Measurements from ENCODE around the gene IFI27.

DNA sequence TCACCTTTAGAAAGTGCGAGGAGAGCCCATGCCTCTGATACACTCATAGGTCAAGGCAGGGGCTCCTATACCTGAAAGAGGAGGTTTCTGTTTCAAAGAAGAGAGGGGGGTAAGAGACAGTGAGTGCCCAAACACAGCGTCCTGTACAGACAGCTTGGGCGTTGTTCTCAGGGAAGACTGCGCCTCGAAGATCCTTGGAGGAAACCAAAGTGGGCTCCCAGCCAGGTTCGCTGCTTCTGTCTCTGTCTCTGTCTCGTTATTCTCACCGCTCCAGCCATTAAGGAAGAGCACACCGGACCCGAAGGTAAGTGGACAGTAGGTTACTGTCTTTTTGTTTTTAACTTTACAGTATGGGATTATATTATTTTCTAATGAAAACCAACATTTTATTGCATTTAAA is 5.8 kb upstream of the IFI27 start:
- TF ChIP-seq ZNF583 (CRISPR knock-in tag; IDR thresholded peaks at IDR 0.05) = no peak
- no peak for TF ChIP-seq CREB1 (IDR thresholded peaks at IDR 0.05)
- TF ChIP-seq CREB1 (CRISPR knock-in tag; IDR thresholded peaks at IDR 0.05) = no peak
- TF ChIP-seq ARID1B (IDR thresholded peaks at IDR 0.05) = no peak
- TF ChIP-seq, protein P1, sequence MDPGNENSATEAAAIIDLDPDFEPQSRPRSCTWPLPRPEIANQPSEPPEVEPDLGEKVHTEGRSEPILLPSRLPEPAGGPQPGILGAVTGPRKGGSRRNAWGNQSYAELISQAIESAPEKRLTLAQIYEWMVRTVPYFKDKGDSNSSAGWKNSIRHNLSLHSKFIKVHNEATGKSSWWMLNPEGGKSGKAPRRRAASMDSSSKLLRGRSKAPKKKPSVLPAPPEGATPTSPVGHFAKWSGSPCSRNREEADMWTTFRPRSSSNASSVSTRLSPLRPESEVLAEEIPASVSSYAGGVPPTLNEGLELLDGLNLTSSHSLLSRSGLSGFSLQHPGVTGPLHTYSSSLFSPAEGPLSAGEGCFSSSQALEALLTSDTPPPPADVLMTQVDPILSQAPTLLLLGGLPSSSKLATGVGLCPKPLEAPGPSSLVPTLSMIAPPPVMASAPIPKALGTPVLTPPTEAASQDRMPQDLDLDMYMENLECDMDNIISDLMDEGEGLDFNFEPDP (CRISPR knock-in tag; IDR thresholded peaks at IDR 0.05) = no peak
- TF ChIP-seq, protein P2, sequence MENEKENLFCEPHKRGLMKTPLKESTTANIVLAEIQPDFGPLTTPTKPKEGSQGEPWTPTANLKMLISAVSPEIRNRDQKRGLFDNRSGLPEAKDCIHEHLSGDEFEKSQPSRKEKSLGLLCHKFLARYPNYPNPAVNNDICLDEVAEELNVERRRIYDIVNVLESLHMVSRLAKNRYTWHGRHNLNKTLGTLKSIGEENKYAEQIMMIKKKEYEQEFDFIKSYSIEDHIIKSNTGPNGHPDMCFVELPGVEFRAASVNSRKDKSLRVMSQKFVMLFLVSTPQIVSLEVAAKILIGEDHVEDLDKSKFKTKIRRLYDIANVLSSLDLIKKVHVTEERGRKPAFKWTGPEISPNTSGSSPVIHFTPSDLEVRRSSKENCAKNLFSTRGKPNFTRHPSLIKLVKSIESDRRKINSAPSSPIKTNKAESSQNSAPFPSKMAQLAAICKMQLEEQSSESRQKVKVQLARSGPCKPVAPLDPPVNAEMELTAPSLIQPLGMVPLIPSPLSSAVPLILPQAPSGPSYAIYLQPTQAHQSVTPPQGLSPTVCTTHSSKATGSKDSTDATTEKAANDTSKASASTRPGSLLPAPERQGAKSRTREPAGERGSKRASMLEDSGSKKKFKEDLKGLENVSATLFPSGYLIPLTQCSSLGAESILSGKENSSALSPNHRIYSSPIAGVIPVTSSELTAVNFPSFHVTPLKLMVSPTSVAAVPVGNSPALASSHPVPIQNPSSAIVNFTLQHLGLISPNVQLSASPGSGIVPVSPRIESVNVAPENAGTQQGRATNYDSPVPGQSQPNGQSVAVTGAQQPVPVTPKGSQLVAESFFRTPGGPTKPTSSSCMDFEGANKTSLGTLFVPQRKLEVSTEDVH (IDR thresholded peaks at IDR 0.05; ENCODE audit: low read depth, partially characterized antibody) = no peak
- TF ChIP-seq, protein P3, sequence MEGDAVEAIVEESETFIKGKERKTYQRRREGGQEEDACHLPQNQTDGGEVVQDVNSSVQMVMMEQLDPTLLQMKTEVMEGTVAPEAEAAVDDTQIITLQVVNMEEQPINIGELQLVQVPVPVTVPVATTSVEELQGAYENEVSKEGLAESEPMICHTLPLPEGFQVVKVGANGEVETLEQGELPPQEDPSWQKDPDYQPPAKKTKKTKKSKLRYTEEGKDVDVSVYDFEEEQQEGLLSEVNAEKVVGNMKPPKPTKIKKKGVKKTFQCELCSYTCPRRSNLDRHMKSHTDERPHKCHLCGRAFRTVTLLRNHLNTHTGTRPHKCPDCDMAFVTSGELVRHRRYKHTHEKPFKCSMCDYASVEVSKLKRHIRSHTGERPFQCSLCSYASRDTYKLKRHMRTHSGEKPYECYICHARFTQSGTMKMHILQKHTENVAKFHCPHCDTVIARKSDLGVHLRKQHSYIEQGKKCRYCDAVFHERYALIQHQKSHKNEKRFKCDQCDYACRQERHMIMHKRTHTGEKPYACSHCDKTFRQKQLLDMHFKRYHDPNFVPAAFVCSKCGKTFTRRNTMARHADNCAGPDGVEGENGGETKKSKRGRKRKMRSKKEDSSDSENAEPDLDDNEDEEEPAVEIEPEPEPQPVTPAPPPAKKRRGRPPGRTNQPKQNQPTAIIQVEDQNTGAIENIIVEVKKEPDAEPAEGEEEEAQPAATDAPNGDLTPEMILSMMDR (IDR thresholded peaks at IDR 0.05 in 2 of 3, conservative IDR thresholded peaks at IDR 0.05 in 1 of 3; ENCODE audit: insufficient read depth in 2 of 3, low read depth in 1 of 3, low read length in 3 of 3) = no peak
- TF ChIP-seq EGR1 (conservative IDR thresholded peaks at IDR 0.05) = no peak
- TF ChIP-seq ZNF41 (CRISPR knock-in tag; conservative IDR thresholded peaks at IDR 0.05) = no peak
- no peak for TF ChIP-seq JUN (IDR thresholded peaks at IDR 0.05; ENCODE audit: borderline replicate concordance, low read depth, low read length)
- TF ChIP-seq JUN (CRISPR knock-in tag; IDR thresholded peaks at IDR 0.05; ENCODE audit: borderline replicate concordance) = no peak
- no peak for TF ChIP-seq ELF1 (tag; IDR thresholded peaks at IDR 0.05)
- no peak for TF ChIP-seq CTBP1 (IDR thresholded peaks at IDR 0.05; ENCODE audit: borderline replicate concordance)
